ENCODE measurements around the gene HAUS1. TPM values are rescaled to one million over a fixed set of nuclear protein-coding genes. Genes with fewer than 3 reads are reported as not detected.

HAUS1 gene
- total RNA-seq: 26.4 and 33.1 TPM in 2 replicates

- peak; percentile 81 to 84 for DNase-seq (ENCODE audit: low read depth in 2 of 2)
These were observed at the start of gene HAUS1 for GRCh38 chr18:46104128-46104911. Gene HAUS1, plus strand, starts transcription at chr18:46104385. Its CDS starts 27 bp downstream, at chr18:46104412.

- DNase-seq (ENCODE audit: low read depth in 2 of 2): no peak
These were observed 49.0 kb upstream of the HAUS1 start for GRCh38 chr18:46054956-46055837.

- DNase-seq (ENCODE audit: low read depth in 2 of 2): no peak
These were observed 48.4 kb upstream of the HAUS1 start for GRCh38 chr18:46055838-46056230.

- DNase-seq (ENCODE audit: low read depth in 2 of 2): no peak
These were observed 43.8 kb upstream of the HAUS1 start for GRCh38 chr18:46060359-46060841.

- DNase-seq (ENCODE audit: low read depth in 2 of 2): no peak
These were observed 42.8 kb upstream of the HAUS1 start for GRCh38 chr18:46061387-46061786.

GRCh38 chr18:46061796-46062195, 42.4 kb upstream of the HAUS1 start:
- no peak for DNase-seq (ENCODE audit: low read depth in 2 of 2)

- no peak for DNase-seq (ENCODE audit: low read depth in 2 of 2)
These were observed 41.4 kb upstream of the HAUS1 start for GRCh38 chr18:46062781-46063180.

- peak in 1 of 2 donors; percentile 34 for DNase-seq (ENCODE audit: low read depth in 2 of 2)
These were observed 36.7 kb upstream of the HAUS1 start for GRCh38 chr18:46067438-46068007.

- DNase-seq (ENCODE audit: low read depth in 2 of 2): no peak
These were observed 35.4 kb upstream of the HAUS1 start for GRCh38 chr18:46068763-46069162.

GRCh38 chr18:46069524-46069923, 34.7 kb upstream of the HAUS1 start:
- no peak for DNase-seq (ENCODE audit: low read depth in 2 of 2)

GRCh38 chr18:46070232-46070631, 34.0 kb upstream of the HAUS1 start:
- DNase-seq (ENCODE audit: low read depth in 2 of 2): no peak

GRCh38 chr18:46070815-46071652, 33.2 kb upstream of the HAUS1 start:
- no peak for DNase-seq (ENCODE audit: low read depth in 2 of 2)

GRCh38 chr18:46071653-46072375, 32.4 kb upstream of the HAUS1 start, which contains the start of gene PSTPIP2:
Gene PSTPIP2, minus strand, starts transcription at chr18:46072260. Its CDS starts 72 bp downstream, at chr18:46072188.
- DNase-seq (ENCODE audit: low read depth in 2 of 2): peak; percentile 49 to 52

GRCh38 chr18:46072376-46072867, 31.8 kb upstream of the HAUS1 start:
- no peak for DNase-seq (ENCODE audit: low read depth in 2 of 2)

- DNase-seq (ENCODE audit: low read depth in 2 of 2): no peak
These were observed 31.2 kb upstream of the HAUS1 start for GRCh38 chr18:46072959-46073358.

- DNase-seq (ENCODE audit: low read depth in 2 of 2): peak; percentile 62 to 75
These were observed 30.5 kb upstream of the HAUS1 start for GRCh38 chr18:46073474-46074331.

- no peak for DNase-seq (ENCODE audit: low read depth in 2 of 2)
These were observed 24.8 kb upstream of the HAUS1 start for GRCh38 chr18:46079336-46079735.

- no peak for DNase-seq (ENCODE audit: low read depth in 2 of 2)
These were observed 24.0 kb upstream of the HAUS1 start for GRCh38 chr18:46080156-46080555.

GRCh38 chr18:46084431-46084830, 19.8 kb upstream of the HAUS1 start:
- no peak for DNase-seq (ENCODE audit: low read depth in 2 of 2)
